K562 treated with DMSO at 1 percent for 24 hours (cell line): Measurements from ENCODE around the gene PNMA8A. TPM values are rescaled to one million over a fixed set of nuclear protein-coding genes. Genes with fewer than 3 reads are reported as not detected.

Experiments used
- total RNA-seq: library from RNA; unstranded; fragments of 300-600 nt; gene quantifications from 2 replicates; pipeline ENCODE4 v1.2.3, GENCODE V29; 2022; ENCODE audit warnings: low read depth; ENCODE audit not compliant: insufficient read depth

The PNMA8A gene, protein sequence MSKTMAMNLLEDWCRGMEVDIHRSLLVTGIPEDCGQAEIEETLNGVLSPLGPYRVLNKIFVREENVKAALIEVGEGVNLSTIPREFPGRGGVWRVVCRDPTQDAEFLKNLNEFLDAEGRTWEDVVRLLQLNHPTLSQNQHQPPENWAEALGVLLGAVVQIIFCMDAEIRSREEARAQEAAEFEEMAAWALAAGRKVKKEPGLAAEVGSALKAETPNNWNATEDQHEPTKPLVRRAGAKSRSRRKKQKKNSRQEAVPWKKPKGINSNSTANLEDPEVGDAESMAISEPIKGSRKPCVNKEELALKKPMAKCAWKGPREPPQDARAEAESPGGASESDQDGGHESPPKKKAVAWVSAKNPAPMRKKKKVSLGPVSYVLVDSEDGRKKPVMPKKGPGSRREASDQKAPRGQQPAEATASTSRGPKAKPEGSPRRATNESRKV
- total RNA-seq, result 16.6 and 17.2 TPM in 2 replicates

GRCh38 chr19:46471116-46471733 lies at the start of gene PNMA8A:
PNMA8A (minus strand) TSS chr19:46471563; CDS start chr19:46471035, 528 bp downstream.

GRCh38 chr19:46495786-46496099 lies 24.4 kb upstream of the PNMA8A start, which contains the start of gene PNMA8B:
PNMA8B (minus strand) TSS chr19:46495867; CDS start chr19:46495465, 402 bp downstream.

DNA sequence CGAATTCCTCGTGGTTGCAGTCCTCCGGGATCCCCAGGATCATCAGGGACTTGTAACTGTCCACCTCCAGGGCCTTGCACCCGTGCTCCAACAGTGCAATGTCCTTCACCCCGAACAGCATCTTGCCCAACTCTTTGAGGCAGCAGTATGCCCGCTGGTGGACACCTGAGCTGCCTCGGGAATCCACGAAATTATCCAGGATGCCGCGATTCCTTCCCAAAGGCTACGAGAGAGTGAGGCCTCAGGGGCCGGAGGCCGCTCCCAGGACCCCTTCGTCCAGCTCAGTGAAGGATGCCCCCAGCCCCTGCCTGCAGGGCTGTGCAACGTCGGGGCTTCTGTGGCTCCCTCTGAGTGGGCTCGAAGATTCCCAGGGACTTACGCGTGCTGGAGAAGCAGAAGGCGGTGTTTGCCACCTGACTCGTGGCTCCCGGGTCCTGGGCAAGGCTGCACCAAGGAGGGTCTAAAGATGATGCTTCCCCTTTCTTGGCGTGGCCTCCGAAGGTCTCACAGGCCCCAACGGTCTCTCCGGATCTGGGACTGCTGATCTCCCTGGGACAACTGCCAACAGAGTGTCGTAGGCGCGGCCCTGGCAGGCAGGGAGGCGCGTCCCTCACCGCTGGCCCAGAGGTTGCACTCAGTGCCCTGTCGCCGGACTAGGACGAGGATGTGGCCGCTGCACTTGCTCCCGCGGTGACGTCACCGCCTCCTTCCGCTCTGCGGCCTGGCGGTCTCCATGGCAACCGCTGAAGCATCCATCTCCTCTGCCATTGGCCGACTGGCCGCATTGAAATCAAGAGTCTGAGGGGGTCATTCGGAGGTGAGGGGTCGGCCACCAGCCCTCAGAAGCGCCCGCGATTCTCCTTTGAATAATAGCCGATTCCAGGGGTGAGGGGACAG lies 42.9 kb downstream of the PNMA8A start, which contains the start of gene PNMA8C:
TSS of gene PNMA8C (minus strand) at position 698 of the 897 bp plus-strand sequence. CDS start at position 121, 577 bp downstream.

Other genes starting within 250 kb of the PNMA8A start
- not detected in 2 replicates for gene IGFL1, start 241.8 kb downstream of the PNMA8A start, total RNA-seq
- 0.41 TPM in 1 of 2 replicates, not detected in the other for gene HIF3A, start 174.5 kb downstream of the PNMA8A start, total RNA-seq
- gene PPP5C, start 124.5 kb downstream of the PNMA8A start, total RNA-seq, result 95.9 and 108 TPM in 2 replicates
- gene CCDC8, start 58.0 kb downstream of the PNMA8A start, total RNA-seq, result 14.2 and 14.4 TPM in 2 replicates
- not detected in 2 replicates for gene PNMA8C, start 42.6 kb downstream of the PNMA8A start, total RNA-seq
- not detected in 2 replicates for gene PNMA8B, start 24.3 kb upstream of the PNMA8A start, total RNA-seq
- gene CALM3, start 129.8 kb upstream of the PNMA8A start, total RNA-seq, result 359 and 376 TPM in 2 replicates
- not detected in 2 replicates for gene PTGIR, start 153.5 kb upstream of the PNMA8A start, total RNA-seq
- not detected in 2 replicates for gene GNG8, start 164.6 kb upstream of the PNMA8A start, total RNA-seq
- 5.0 and 5.6 TPM in 2 replicates for gene DACT3, start 189.6 kb upstream of the PNMA8A start, total RNA-seq
- gene PRKD2, start 245.6 kb upstream of the PNMA8A start, total RNA-seq, result 79.6 and 82.6 TPM in 2 replicates